ENCODE results near the gene RPGRIP1L.
"Not testable (repeated sequence)": the region's sequence is repeated elsewhere in the genome, so short reads cannot be mapped to it uniquely, and the experiment has no call there.

GRCh38 chr16:53685334-53685733, 18.3 kb downstream of the RPGRIP1L start:
- not testable (repeated sequence) for TF ChIP-seq EZH2phosphoT487 (IDR thresholded peaks at IDR 0.05; ENCODE audit: borderline replicate concordance, low read length); CTCF (IDR thresholded peaks at IDR 0.05; ENCODE audit: low read depth, low read length, poor library complexity, severe bottlenecking)
